GM21825 (cell line): ENCODE data around the gene UBTD2.

Experiments
- ATAC-seq: cut with Tn5 transposase; IDR thresholded peaks from one replicate; pipeline ENCODE4 v1.9.1; 2021; ENCODE audit warnings: mild to moderate bottlenecking, moderate library complexity; ENCODE audit not compliant: unreplicated experiment

The UBTD2 gene

GRCh38 chr5:172173564-172174153 lies 109.9 kb downstream of the UBTD2 start:
- no peak for ATAC-seq

GRCh38 chr5:172172912-172173563 lies 110.5 kb downstream of the UBTD2 start:
- ATAC-seq, result no peak

DNA sequence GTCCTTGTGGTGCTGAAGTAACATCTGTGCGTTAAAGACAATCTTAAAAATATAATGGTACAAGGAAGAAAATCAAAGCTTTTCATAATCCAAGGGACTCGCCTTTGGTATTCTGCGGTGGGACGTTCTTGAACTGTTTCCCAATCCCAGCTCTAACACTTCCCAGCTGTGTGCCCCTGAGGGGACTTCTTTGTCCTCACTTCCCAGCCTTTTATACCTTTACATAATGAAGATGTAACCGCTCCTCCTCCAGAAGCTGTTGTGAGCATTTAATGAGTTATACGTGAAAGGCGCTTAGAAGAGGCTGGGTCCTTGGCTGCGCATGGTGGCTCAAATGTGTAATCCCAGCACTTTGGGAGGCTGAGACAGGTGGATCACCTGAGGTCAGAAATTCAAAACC lies 112.4 kb downstream of the UBTD2 start:
- ATAC-seq, result no peak

DNA sequence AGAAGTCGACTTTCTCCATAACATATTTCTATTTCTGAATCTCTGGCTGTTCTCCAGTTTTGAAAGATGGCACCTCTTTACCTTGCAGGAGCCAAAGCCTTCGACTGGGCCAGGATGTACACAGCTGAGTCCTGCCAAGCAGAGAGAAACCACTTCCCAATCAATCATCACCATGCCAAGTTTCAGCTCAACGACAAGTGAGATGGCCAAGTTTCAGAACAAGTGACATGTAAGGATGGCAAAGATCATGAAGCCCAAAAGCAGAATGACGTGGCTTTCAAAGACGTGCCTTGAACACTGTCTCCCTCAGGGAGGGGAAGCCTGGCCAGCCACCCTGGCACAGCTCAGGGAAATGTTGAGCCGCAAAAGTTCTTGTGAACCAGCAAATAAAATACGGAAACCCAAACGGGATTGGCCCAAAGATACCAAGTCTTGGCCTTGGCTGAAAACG lies 113.3 kb downstream of the UBTD2 start:
- ATAC-seq, result no peak

DNA sequence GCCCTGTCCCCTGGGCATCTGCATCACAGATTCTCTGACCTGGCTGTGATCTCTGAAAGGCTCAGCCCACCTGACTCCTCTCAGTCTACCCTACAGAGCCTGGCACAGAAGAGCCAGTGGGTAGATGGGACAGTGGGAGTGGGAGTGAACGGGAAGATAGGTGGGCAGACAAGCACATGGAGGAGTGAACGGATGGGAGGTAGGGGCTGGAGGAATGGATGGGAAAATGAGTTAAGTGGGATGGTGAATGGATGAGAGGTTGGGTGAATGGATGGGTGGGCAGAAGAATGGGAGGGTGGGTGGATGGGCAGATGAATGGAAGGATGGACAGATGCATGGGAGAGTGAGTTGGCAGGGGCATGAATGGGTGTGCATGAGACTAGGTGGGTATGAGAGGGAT lies 114.3 kb downstream of the UBTD2 start:
- ATAC-seq, result no peak

GRCh38 chr5:172168311-172168710 lies 115.3 kb downstream of the UBTD2 start:
- no peak for ATAC-seq

GRCh38 chr5:172167895-172168294 lies 115.7 kb downstream of the UBTD2 start:
- ATAC-seq, result no peak

DNA sequence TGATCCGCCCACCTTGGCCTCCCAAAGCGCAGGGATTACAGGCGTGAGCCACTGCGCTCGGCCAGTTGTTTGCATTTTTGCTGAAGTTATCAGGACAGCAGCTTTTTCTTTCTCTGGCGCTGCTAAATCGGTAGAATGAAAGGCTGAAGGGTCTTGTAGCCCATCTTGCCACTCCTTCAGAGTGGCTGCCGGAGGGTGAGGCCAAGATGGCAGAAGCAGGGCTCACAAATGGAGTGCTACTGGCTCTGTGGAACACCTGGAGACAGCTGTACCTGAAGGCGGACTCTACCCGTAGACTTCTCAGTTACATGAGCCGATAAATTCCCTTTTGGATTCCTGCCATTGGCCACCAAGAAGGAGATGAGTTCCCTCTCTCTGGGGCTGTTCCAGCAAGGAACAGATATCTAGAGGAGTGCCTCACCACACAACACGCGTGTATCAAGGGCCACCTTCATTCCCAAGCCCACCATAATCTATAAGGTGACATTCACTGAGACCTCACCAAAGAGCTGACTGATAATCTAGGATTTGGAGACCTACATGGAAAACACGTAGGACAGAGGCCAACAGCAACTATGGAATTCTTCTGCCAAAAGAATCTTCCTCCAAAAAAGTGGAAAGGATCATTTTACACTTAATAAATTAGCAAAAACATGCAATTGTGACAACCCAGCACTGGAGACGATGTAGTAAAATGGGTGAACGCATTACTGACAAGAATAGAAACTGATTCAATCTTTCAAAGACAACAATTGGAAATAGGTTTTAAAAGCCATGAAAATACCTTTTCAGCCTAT lies 117.3 kb downstream of the UBTD2 start:
- ATAC-seq, result no peak

DNA sequence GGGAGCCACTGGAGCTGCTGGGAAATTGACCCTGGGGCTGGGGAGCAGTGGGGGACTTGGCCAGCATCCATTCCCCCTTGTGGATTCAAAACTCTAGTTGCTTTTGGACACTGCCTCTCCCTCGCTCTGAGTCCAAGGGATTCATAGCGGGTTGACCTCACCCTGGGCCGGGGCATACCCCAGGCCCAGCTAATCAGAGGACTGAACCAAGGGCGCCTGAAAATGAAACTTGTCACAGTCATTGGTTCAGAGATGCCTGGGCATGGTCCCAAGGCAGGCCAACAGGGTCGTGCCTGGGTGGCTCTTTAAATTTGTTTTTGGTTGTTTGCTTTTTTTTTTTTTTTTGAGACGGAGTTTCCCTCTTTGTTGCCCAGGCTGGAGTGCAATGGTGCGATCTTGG lies 118.1 kb downstream of the UBTD2 start:
- ATAC-seq, result no peak

GRCh38 chr5:172164769-172165212 lies 118.8 kb downstream of the UBTD2 start:
- no peak for ATAC-seq

DNA sequence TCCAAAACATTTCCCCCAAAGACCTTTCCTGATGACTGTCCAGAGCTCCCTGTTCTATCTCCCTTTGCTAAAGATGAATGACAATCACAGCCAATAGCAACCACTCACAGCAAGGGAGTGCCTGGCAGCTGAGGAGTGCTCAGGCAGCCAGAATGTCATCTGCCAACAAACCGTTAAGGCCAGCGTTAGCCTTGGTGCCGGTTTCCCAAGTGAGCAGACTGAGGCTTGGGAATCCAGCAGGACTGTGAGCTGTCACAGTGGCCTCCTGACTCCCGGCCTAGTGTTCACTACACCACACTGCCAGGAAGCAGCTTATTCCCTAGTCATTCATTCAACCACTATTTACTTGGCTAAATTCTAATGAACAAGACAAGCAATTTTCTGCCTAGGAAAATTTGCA lies 120.2 kb downstream of the UBTD2 start:
- ATAC-seq, result no peak

DNA sequence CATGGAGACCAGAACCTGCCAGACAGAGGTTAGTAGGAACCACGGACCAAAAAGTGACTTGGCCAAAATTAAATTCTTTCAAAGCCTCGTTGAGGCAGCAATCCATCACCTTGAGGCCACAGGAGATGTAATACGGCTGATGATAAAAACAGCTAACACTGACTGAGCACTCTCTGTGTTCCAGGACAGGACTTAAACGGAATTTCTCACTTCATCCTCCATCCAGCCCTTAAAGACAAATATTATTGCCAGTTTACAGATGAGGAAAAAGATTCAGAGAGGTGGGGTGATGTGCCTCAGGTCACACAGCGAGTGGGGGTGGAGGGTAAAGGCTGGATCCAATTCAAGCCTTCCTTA lies 120.6 kb downstream of the UBTD2 start:
- no peak for ATAC-seq

- ATAC-seq, result no peak
These were observed 121.1 kb downstream of the UBTD2 start for GRCh38 chr5:172162323-172162986.

DNA sequence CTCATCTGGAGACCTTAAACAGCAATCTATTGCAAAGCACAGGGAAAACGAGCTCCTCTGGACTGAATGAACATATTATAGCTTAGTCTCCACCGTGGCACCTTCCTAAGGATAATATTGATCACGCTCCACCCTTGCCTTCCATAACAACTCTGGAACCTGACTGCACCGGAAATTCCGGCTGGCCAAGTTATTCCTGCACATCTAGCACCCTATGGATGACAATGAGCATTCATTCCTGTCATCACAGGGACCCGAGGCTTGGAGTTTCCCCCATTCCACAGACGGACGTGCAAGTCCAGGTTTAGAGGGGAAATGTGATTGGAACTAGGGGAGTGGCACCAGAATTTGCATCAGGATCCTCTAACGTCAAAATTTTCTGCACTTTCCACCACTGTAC lies 123.1 kb downstream of the UBTD2 start:
- ATAC-seq, result no peak
